22Rv1 (cell line): ENCODE measurements around the gene TSEN34.
"Not testable (repeated sequence)": the region's sequence is repeated elsewhere in the genome, so short reads cannot be mapped to it uniquely, and the experiment has no call there.

Experiments
- H3K27ac ChIP-seq: fragments of 450-650 bp; 2 replicates; pipeline ENCODE4 v1.5.1; 2017
- ZFX ChIP-seq: fragments of 450-650 bp; IDR thresholded peaks from 2 replicates; pipeline ENCODE4 v1.6.1; 2017; ENCODE audit warnings: antibody characterized with exemption, borderline replicate concordance
- TF ChIP-seq, protein P1 (sequence below): fragments of 450-650 bp; IDR thresholded peaks from 2 replicates; pipeline ENCODE4 v1.5.1; 2017; ENCODE audit warnings: mild to moderate bottlenecking

The TSEN34 gene

DNA sequence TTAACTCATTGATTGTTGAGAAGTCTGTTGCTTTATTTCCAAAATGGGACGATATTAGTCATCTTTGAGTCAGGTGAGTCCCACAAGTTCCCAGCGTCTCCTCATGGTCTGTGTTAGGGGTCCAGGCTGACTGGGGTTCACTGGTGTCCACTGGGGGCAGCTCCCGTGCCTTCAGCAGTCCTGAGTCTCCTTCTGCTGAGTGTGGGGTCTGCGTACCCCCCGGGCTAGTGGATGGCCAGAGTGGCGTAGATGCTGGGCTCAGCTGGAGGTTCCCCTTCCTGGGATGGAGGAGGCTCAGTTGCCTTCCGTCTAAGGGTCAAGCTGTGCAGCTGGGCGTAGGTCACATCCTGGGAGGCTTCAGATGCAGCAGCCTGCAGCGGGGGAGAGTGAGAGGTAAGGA is 25.8 kb downstream of the TSEN34 start:
- no peak overlapping the region for H3K27ac ChIP-seq
- TF ChIP-seq, protein P1, sequence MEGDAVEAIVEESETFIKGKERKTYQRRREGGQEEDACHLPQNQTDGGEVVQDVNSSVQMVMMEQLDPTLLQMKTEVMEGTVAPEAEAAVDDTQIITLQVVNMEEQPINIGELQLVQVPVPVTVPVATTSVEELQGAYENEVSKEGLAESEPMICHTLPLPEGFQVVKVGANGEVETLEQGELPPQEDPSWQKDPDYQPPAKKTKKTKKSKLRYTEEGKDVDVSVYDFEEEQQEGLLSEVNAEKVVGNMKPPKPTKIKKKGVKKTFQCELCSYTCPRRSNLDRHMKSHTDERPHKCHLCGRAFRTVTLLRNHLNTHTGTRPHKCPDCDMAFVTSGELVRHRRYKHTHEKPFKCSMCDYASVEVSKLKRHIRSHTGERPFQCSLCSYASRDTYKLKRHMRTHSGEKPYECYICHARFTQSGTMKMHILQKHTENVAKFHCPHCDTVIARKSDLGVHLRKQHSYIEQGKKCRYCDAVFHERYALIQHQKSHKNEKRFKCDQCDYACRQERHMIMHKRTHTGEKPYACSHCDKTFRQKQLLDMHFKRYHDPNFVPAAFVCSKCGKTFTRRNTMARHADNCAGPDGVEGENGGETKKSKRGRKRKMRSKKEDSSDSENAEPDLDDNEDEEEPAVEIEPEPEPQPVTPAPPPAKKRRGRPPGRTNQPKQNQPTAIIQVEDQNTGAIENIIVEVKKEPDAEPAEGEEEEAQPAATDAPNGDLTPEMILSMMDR: no peak
- no peak for TF ChIP-seq ZFX

DNA sequence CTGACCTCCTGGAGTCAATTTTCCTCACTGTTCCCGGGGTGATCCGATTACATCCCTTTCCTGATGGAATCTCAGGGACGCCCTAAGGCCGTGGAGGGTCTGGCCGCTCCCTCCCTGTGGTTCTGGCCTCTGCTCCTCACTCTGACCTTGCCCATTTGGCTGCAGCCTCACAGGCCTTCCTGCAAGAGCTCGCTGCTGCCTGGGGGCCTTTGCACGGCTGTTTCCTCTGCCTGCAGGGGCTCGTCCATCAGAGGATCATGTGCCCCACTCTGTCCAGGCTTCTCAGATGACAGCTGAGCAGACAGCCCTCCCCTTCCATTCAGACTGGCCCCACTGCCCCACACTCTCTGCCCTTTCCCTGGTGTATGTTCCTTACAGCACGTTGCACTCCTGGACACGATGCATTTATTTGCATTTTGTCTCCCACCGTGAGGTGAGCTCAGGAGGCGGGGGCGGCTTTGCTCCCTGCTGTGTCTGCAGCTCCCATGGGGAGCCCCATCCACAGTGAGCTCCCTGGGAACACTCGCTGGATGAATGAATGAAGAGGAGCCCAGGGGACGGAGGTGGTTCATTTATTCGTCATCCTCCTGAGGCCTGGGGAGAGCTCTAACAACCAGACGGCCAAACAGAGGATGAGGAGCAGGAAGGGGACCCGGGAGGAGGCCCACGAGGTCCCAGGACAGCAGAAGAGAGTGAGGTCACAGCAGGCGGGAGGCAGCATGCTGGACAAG is 26.6 kb downstream of the TSEN34 start:
- H3K27ac ChIP-seq: not testable (repeated sequence)

DNA sequence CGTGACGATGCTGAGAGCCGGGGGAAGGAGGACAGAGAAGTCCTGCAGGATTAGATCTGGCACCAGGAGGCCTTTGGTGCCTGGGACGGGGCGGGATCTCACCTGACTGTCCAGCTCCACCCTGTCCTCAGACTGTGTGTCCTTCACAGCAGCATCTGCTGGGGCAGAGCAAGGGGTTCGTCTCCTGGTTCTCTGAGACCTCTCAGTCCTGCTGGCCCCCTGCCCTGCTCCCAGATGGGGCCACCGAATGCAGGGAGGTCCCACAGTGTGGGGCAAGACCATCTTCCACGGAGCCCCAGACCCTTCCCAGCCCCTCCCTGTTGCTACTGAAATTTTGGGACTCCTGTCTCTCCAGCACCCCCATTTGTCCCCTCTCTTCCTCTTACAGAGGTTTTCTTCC is 27.2 kb downstream of the TSEN34 start:
- H3K27ac ChIP-seq: no peak overlapping the region
- TF ChIP-seq, protein P1: no peak
- no peak for TF ChIP-seq ZFX

DNA sequence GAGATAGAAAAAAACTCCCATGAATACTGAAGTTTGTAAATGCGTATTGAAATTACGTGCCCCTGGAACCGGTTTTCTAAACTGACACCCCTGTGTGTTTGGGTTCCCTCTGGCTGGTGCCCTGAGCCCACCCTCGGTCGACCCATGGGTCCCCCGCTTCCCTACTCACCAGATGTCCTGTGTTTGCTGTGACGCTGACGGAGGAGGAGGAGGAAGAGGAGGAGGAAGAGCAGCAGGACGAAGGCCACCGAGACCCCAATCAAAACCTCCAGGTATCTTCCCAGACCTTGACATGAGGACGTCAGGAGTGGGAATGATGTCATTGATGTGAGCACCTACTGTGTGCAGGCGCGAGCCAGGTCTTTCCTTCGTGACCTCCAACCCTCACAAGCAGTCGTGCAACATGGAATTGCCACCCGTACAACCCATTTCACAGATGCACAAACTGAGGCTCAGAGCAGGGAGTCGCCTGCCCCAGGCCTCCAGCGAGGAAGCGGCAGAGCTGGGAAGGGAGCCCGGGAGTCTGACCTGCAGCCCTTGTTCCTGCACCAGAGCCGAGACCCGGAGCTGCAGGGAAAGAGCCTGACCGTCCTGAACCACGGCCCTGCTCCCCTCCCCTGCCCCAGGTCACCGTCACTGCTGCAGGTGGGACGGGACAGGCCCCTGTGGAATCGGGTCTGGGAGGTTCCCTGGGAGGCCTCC is 28.0 kb downstream of the TSEN34 start:
- H3K27ac ChIP-seq: no peak overlapping the region
- TF ChIP-seq, protein P1: no peak
- no peak for TF ChIP-seq ZFX

GRCh38 chr19:54219702-54220101 is 28.6 kb downstream of the TSEN34 start:
- H3K27ac ChIP-seq: not testable (repeated sequence)

GRCh38 chr19:54221947-54222346 is 30.8 kb downstream of the TSEN34 start:
- H3K27ac ChIP-seq: not testable (repeated sequence)

- not testable (repeated sequence) for H3K27ac ChIP-seq
Observed at GRCh38 chr19:54222474-54223276, 31.6 kb downstream of the TSEN34 start, which contains the start of gene LILRB3. LILRB3 (minus strand) TSS chr19:54223007; CDS start chr19:54222976, 31 bp downstream.

DNA sequence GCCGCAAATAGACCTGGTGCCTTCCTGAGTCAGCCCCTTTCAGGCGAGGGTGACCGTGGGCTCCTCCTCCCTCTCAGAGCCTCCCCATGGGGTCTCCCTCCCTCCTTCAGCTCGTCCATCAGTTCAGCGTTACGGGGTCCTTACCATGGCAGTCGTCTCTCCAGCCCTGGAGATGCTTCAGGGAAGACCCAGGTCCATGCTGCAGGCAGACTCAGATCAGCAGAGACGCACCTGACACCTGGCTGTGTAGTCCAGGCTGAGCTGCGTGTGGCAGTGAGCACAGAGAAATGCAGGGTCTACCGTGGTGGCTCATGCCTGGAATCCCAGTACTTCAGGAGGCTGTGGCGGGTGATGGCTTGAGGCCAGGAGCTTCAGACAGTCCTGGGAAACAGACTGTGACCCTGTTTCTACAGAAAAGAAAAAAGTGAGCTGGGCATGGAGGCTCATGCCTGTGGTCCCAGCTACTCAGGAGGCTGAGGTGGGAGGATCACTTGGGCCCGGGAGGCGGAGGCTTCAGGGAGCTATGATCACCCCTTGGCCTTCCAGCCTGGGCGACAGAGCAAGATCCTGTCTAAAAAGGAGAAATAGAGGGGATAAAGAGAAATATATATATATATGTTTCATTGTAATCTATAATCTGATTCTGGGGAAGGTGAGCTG is 32.3 kb downstream of the TSEN34 start:
- not testable (repeated sequence) for H3K27ac ChIP-seq

- H3K27ac ChIP-seq: not testable (repeated sequence)
Observed at GRCh38 chr19:54223937-54224281, 32.8 kb downstream of the TSEN34 start.

DNA sequence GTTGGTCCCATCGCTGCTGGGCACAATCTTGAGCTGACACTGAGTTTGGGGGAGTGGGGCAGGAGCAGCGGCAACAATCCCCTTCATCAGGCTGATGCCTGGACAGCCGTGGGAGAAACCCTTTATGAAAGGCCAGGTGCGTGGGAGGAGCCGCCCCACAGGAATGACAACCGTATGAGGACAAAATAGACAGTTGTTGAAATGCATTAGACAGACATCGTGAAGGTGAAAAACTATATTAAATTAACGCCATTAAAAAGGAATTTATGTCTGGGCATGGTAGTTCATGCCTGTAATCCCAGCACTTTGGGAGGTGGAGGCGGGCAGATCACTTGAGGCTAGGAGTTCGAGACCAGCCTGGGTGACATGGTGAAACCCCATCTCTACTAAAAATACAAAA is 33.5 kb downstream of the TSEN34 start:
- not testable (repeated sequence) for H3K27ac ChIP-seq

DNA sequence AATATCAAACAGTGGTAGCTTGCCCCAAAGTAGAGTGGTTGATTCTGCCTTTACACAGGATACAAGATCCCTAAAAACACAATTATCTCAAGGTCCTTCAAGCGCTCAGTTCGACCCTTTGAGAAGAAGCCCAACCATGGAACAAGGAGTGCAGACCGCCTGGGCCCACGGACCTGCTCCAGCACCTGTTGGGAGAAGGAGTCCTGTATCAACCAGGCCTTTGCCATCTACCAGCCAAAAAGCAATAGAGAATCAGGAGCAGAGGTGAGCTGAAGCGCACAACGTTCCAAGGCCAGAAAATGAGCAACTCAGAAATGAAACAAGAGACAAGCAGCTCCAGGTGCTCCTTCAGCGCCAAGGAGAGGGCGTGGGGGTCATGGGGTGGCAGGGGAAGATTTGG is 38.0 kb downstream of the TSEN34 start:
- no peak for TF ChIP-seq ZFX
- TF ChIP-seq, protein P1: no peak
- no peak overlapping the region for H3K27ac ChIP-seq
